Measurements from ENCODE around the gene HIRIP3. TPM values are rescaled to one million over a fixed set of nuclear protein-coding genes. Genes with fewer than 3 reads are reported as not detected.
A peak's percentile ranks its signal among the peaks of the same experiment; 100 is the strongest.

The HIRIP3 gene
- total and polyA plus RNA-seq, 2 of the 13 experiments (the other 11 are each of a cell fraction or from before 2014, with no cell fraction given) = 12.6 to 17.2 TPM

GRCh38 chr16:29995324-29995910 is at the start of gene HIRIP3 (continued):
- TF ChIP-seq ZNF773 (CRISPR knock-in tag; IDR thresholded peaks at IDR 0.05; ENCODE audit: borderline replicate concordance) (peak; percentile 84; the same call in 1 of the 2 replicates), NCOA1 (CRISPR knock-in tag; IDR thresholded peaks at IDR 0.05) (peak; percentile 90; the same call in 1 of the 2 replicates), IRF1 (CRISPR knock-in tag; IDR thresholded peaks at IDR 0.05; ENCODE audit: low read depth) (no peak), ZNF552 (CRISPR knock-in tag; IDR thresholded peaks at IDR 0.05; ENCODE audit: borderline replicate concordance) (0 out of 2 replicates have a peak, but pooled peaks have one; percentile 15), SRY (CRISPR knock-in tag; IDR thresholded peaks at IDR 0.05) (no peak), ZNF180 (CRISPR knock-in tag; IDR thresholded peaks at IDR 0.05; ENCODE audit: borderline replicate concordance, low read depth) (peak; percentile 44; the same call in 1 of the 2 replicates), SMAD1 (CRISPR knock-in tag; IDR thresholded peaks at IDR 0.05; ENCODE audit: borderline replicate concordance, low read depth) (no peak), BRD4 (CRISPR knock-in tag; IDR thresholded peaks at IDR 0.05) (peak; percentile 67; the same call in 1 of the 2 replicates), MYC (CRISPR knock-in tag; IDR thresholded peaks at IDR 0.05; ENCODE audit: borderline replicate concordance) (peak; percentile 92), SATB2 (CRISPR knock-in tag; IDR thresholded peaks at IDR 0.05) (peak; percentile 87; the same call in 1 of the 2 replicates), ZFP90 (CRISPR knock-in tag; IDR thresholded peaks at IDR 0.05; ENCODE audit: borderline replicate concordance) (peak; percentile 96; the same call in 1 of the 2 replicates), ZNF350 (CRISPR knock-in tag; IDR thresholded peaks at IDR 0.05; ENCODE audit: borderline replicate concordance, low read depth) (no peak), ZNF747 (CRISPR knock-in tag; IDR thresholded peaks at IDR 0.05; ENCODE audit: borderline replicate concordance) (peak; percentile 74), ETV5 (CRISPR knock-in tag; IDR thresholded peaks at IDR 0.05; ENCODE audit: borderline replicate concordance) (no peak), KLF16 (CRISPR knock-in tag; IDR thresholded peaks at IDR 0.05) (no peak; a peak in 1 of 4 replicates), ZNF296 (CRISPR knock-in tag; conservative IDR thresholded peaks at IDR 0.05) (peak; percentile 90), KAT8 (CRISPR knock-in tag; IDR thresholded peaks at IDR 0.05) (no peak), ZNF766 (CRISPR knock-in tag; IDR thresholded peaks at IDR 0.05; ENCODE audit: borderline replicate concordance) (peak; percentile 81; the same call in 1 of the 2 replicates), ETV6 (CRISPR knock-in tag; conservative IDR thresholded peaks at IDR 0.05) (no peak; the same call in 1 of the 2 replicates), ZC3H4 (CRISPR knock-in tag; IDR thresholded peaks at IDR 0.05; ENCODE audit: borderline replicate concordance) (peak; percentile 53), TOPORS (CRISPR knock-in tag; IDR thresholded peaks at IDR 0.05) (peak; percentile 10; the same call in 1 of the 2 replicates), MAF1 (CRISPR knock-in tag; IDR thresholded peaks at IDR 0.05; ENCODE audit: borderline replicate concordance) (no peak), FOXP4 (CRISPR knock-in tag; IDR thresholded peaks at IDR 0.05) (no peak), HOXA9 (CRISPR knock-in tag; IDR thresholded peaks at IDR 0.05; ENCODE audit: borderline replicate concordance) (0 out of 2 replicates have a peak, but pooled peaks have one; percentile 20), TCF12 (IDR thresholded peaks at IDR 0.05) (no peak), TCF12 (CRISPR knock-in tag; IDR thresholded peaks at IDR 0.05) (peak; percentile 52), SOX13 (IDR thresholded peaks at IDR 0.05) (no peak), SOX13 (CRISPR knock-in tag; conservative IDR thresholded peaks at IDR 0.05 in 1 of 2, IDR thresholded peaks at IDR 0.05 in 1 of 2) (no peak)
- TF ChIP-seq, protein P1, sequence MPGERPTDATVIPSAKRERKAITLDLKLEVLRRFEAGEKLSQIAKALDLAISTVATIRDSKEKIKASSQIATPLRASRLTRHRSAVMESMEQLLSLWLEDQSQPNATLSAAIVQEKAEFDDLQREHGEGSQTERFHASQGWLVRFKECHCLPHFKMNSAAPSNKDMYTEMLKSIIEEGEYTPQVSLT (CRISPR knock-in tag; IDR thresholded peaks at IDR 0.05; ENCODE audit: borderline replicate concordance, low read depth) = no peak

Data from HepG2 (cell line).